ENCODE data around the gene BECN2. TPM values are rescaled to one million over a fixed set of nuclear protein-coding genes. Genes with fewer than 3 reads are reported as not detected.

Gene BECN2
- total RNA-seq, 1 experiment from 2014 or later = not detected

- intact Hi-C loops (cut with micrococcal nuclease; ENCODE audit: unreplicated experiment) = no loop called here
- TF ChIP-seq, protein P1, sequence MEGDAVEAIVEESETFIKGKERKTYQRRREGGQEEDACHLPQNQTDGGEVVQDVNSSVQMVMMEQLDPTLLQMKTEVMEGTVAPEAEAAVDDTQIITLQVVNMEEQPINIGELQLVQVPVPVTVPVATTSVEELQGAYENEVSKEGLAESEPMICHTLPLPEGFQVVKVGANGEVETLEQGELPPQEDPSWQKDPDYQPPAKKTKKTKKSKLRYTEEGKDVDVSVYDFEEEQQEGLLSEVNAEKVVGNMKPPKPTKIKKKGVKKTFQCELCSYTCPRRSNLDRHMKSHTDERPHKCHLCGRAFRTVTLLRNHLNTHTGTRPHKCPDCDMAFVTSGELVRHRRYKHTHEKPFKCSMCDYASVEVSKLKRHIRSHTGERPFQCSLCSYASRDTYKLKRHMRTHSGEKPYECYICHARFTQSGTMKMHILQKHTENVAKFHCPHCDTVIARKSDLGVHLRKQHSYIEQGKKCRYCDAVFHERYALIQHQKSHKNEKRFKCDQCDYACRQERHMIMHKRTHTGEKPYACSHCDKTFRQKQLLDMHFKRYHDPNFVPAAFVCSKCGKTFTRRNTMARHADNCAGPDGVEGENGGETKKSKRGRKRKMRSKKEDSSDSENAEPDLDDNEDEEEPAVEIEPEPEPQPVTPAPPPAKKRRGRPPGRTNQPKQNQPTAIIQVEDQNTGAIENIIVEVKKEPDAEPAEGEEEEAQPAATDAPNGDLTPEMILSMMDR (IDR thresholded peaks at IDR 0.05; ENCODE audit: insufficient read depth in 1 of 2, low read depth in 1 of 2, low read length in 1 of 2, severe bottlenecking in 1 of 2, unreplicated experiment in 1 of 2) = no peak
- ChIA-PET POLR2A (no interaction called here), CTCF (interaction anchor here (1.4 kb wide), 1 partner anchor 12 kb away, joined by 4 read pairs; no protein-coding TSS in a partner anchor)
- H3K4me3 Mint-ChIP-seq (ENCODE audit: unreplicated experiment) = no peak overlapping the region
- no peaks in the 10 kb centered on the region for H3K4me1 ChIP-seq
- no peaks in the 10 kb centered on the region for H3K36me3 ChIP-seq (ENCODE audit: control insufficient read depth, insufficient read depth, low read length)
- H3K9me3 ChIP-seq = no peaks in the 10 kb centered on the region
- H3K27ac Mint-ChIP-seq (ENCODE audit: unreplicated experiment) = no peak overlapping the region
- H3K9me3 Mint-ChIP-seq (ENCODE audit: unreplicated experiment) = no peaks in the 10 kb centered on the region
- H3K27me3 ChIP-seq (replicated peaks; ENCODE audit: control insufficient read depth, insufficient read depth, low read length) = no peaks in the 10 kb centered on the region
- no peak overlapping the region for H3K4me3 ChIP-seq (ENCODE audit: low read depth, low read length)
- BruUV-seq (replicated peaks) = no TSS peak
- H3K27me3 Mint-ChIP-seq (ENCODE audit: insufficient read depth, unreplicated experiment) = no peaks in the 10 kb centered on the region
- peaks cover 6% of the 10 kb centered on the region for H3K36me3 Mint-ChIP-seq (ENCODE audit: insufficient read depth, unreplicated experiment)
- H3K4me1 Mint-ChIP-seq (ENCODE audit: low read depth, unreplicated experiment) = peaks cover 7% of the 10 kb centered on the region
- DNase-seq = no peak
These were observed 38.7 kb upstream of the BECN2 start for GRCh38 chr1:241918879-241919278.

- BruUV-seq (replicated peaks) = no TSS peak
- no peaks in the 10 kb centered on the region for H3K9me3 ChIP-seq
- H3K36me3 Mint-ChIP-seq (ENCODE audit: insufficient read depth, unreplicated experiment) = peaks cover 6% of the 10 kb centered on the region
- no peak overlapping the region for H3K27ac Mint-ChIP-seq (ENCODE audit: unreplicated experiment)
- intact Hi-C loops (cut with micrococcal nuclease; ENCODE audit: unreplicated experiment) = no loop called here
- no peak for DNase-seq
- no peaks in the 10 kb centered on the region for H3K27me3 Mint-ChIP-seq (ENCODE audit: insufficient read depth, unreplicated experiment)
- no peaks in the 10 kb centered on the region for H3K27me3 ChIP-seq (replicated peaks; ENCODE audit: control insufficient read depth, insufficient read depth, low read length)
- H3K4me1 Mint-ChIP-seq (ENCODE audit: low read depth, unreplicated experiment) = peaks cover 7% of the 10 kb centered on the region
- POLR2A ChIA-PET = no interaction called here
- CTCF ChIA-PET = no interaction called here
- no peaks in the 10 kb centered on the region for H3K36me3 ChIP-seq (ENCODE audit: control insufficient read depth, insufficient read depth, low read length)
- TF ChIP-seq, protein P1 (IDR thresholded peaks at IDR 0.05; ENCODE audit: insufficient read depth in 1 of 2, low read depth in 1 of 2, low read length in 1 of 2, severe bottlenecking in 1 of 2, unreplicated experiment in 1 of 2) = no peak
- H3K4me1 ChIP-seq = peaks cover 10% of the 10 kb centered on the region; the same call in 1 of the 2 replicates
- H3K4me3 ChIP-seq (ENCODE audit: low read depth, low read length) = no peak overlapping the region
- no peak overlapping the region for H3K4me3 Mint-ChIP-seq (ENCODE audit: unreplicated experiment)
- no peaks in the 10 kb centered on the region for H3K9me3 Mint-ChIP-seq (ENCODE audit: unreplicated experiment)
These were observed 33.3 kb upstream of the BECN2 start for GRCh38 chr1:241924080-241924808.

DNA sequence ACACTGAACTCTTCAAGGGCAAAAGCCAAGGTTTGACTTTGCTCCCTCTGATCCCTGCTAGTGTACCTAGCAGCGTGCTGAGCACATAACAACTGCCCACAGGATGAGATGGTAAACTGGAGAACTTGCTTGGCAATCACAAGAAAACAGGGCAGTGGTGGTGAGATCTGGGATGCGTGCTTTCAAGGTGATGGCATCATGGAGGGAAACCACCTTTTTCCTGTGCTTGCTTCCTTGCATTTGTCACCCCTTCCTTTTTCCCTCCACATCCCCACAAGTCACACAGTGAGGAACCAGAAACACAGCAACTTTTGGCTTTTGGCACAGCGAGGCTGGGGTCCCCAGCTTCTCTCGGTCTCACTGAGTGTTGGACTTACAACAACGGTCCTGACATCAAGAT is 31.4 kb upstream of the BECN2 start:
- no peak for DNase-seq
- ChIA-PET CTCF (no interaction called here), POLR2A (no interaction called here)
- no peak overlapping the region for H3K27ac Mint-ChIP-seq (ENCODE audit: unreplicated experiment)
- TF ChIP-seq, protein P1 (IDR thresholded peaks at IDR 0.05; ENCODE audit: insufficient read depth in 1 of 2, low read depth in 1 of 2, low read length in 1 of 2, severe bottlenecking in 1 of 2, unreplicated experiment in 1 of 2) = no peak
- H3K27me3 ChIP-seq (replicated peaks; ENCODE audit: control insufficient read depth, insufficient read depth, low read length) = no peaks in the 10 kb centered on the region
- no TSS peak for BruUV-seq (replicated peaks)
- no peak overlapping the region for H3K4me3 ChIP-seq (ENCODE audit: low read depth, low read length)
- intact Hi-C loops (cut with micrococcal nuclease; ENCODE audit: unreplicated experiment) = no loop called here
- no peaks in the 10 kb centered on the region for H3K9me3 Mint-ChIP-seq (ENCODE audit: unreplicated experiment)
- H3K4me3 Mint-ChIP-seq (ENCODE audit: unreplicated experiment) = no peak overlapping the region
- H3K36me3 ChIP-seq (ENCODE audit: control insufficient read depth, insufficient read depth, low read length) = no peaks in the 10 kb centered on the region
- H3K36me3 Mint-ChIP-seq (ENCODE audit: insufficient read depth, unreplicated experiment) = peaks cover under 1% of the 10 kb centered on the region
- H3K9me3 ChIP-seq = no peaks in the 10 kb centered on the region
- H3K4me1 Mint-ChIP-seq (ENCODE audit: low read depth, unreplicated experiment) = peaks cover 7% of the 10 kb centered on the region
- H3K4me1 ChIP-seq = peaks cover 10% of the 10 kb centered on the region; the same call in 1 of the 2 replicates
- no peaks in the 10 kb centered on the region for H3K27me3 Mint-ChIP-seq (ENCODE audit: insufficient read depth, unreplicated experiment)
